GM12878 (cell line): Measurements from ENCODE around the gene SYCE1L. TPM values are rescaled to one million over a fixed set of nuclear protein-coding genes. Genes with fewer than 3 reads are reported as not detected.

Source experiments
- ATAC-seq: fragments of 200-7000 bp; cut with Tn5 transposase; 3 replicates; pipeline ENCODE4 v1.9.1; 2020; ENCODE audit warnings: mild to moderate bottlenecking, moderate library complexity
- BruUV-seq: library from RNA; stranded (reverse); fragments of 400-500 nt; replicated peaks from 2 replicates; lab custom pipeline; 2021; lab: Mats Ljungman, UMichigan
- CTCF ChIA-PET: fragments of 300-600 bp; sonication (Branson Sonifier 250); formaldehyde crosslinking; extraction: SDS; loops from one replicate; lab custom pipeline; 2021; ENCODE audit warnings: inconsistent platforms; lab: Yijun Ruan, JAX
- POLR2A ChIA-PET: fragments of 350-600 bp; formaldehyde crosslinking; extraction: SDS; loops from one replicate; lab custom pipeline; 2021; ENCODE audit warnings: inconsistent platforms; lab: Charles Lee
- RAD21 ChIA-PET: fragments of 300-600 bp; sonication (Branson Sonifier 250); formaldehyde crosslinking; loops from one replicate; lab custom pipeline; 2023; ENCODE audit warnings: antibody characterized with exemption; ENCODE audit not compliant: unreplicated experiment; lab: Charles Lee
- SMC1A ChIA-PET: fragments of 300-600 bp; sonication (Branson Sonifier 250); formaldehyde crosslinking; loops from one replicate; lab custom pipeline; 2023; ENCODE audit not compliant: unreplicated experiment, uncharacterized antibody; lab: Charles Lee
- DNase-seq: peaks from one replicate; pipeline ENCODE4 v3.0.0-alpha.2; 2011; ENCODE audit warnings: low read depth, low spot score
- FAIRE-seq: peaks from 3 replicates; lab custom pipeline; 2011; peaks lifted over from hg19 to GRCh38; lab: Jason Lieb, UNC
- H2AFZ ChIP-seq: 2 replicates; pipeline ENCODE4 v1.6.0; 2011; ENCODE audit warnings: low read depth, low read length, control low read depth; ENCODE audit not compliant: control insufficient read depth
- H3K27ac ChIP-seq: 2 replicates; pipeline ENCODE4 v1.5.1; 2011; ENCODE audit warnings: control low read depth; ENCODE audit not compliant: control insufficient read depth, insufficient read depth
- H3K27me3 ChIP-seq, 2 experiments: replicated peaks in 1 of 2; 2 replicates each; pipeline versions ENCODE4 v1.6.0 to v1.6.1; 2011; ENCODE audit warnings: low read length in 1 of 2; ENCODE audit not compliant: control insufficient read depth in 2 of 2, insufficient read depth in 2 of 2
- H3K36me3 ChIP-seq, 2 experiments: 2 replicates each; pipeline ENCODE4 v1.5.1; 2011; ENCODE audit warnings: low read length in 1 of 2; ENCODE audit not compliant: control insufficient read depth in 2 of 2, insufficient read depth in 2 of 2
- H3K4me1 ChIP-seq: 2 replicates; pipeline ENCODE4 v1.6.1; 2011; ENCODE audit warnings: mild to moderate bottlenecking, low read length, moderate library complexity, mixed read lengths; ENCODE audit not compliant: control insufficient read depth, insufficient read depth
- H3K4me2 ChIP-seq: 2 replicates; pipeline ENCODE4 v1.6.0; 2011; ENCODE audit warnings: control low read depth; ENCODE audit not compliant: control insufficient read depth, insufficient read depth
- H3K4me3 ChIP-seq: fragments of 200-600 bp; sonication (generic); 2 replicates; pipeline ENCODE4 v1.5.1; 2016
- H3K79me2 ChIP-seq: 2 replicates; pipeline ENCODE4 v1.6.0; 2011; ENCODE audit warnings: low read length; ENCODE audit not compliant: control insufficient read depth, insufficient read depth
- H3K9ac ChIP-seq: 2 replicates; pipeline ENCODE4 v1.8.0; 2011; ENCODE audit warnings: low read length, control low read depth, mixed read lengths; ENCODE audit not compliant: control insufficient read depth, insufficient read depth
- H3K9me3 ChIP-seq: replicated peaks from 3 replicates; pipeline ENCODE4 v1.5.1; 2011; ENCODE audit warnings: mild to moderate bottlenecking, low read length; ENCODE audit not compliant: control insufficient read depth, insufficient read depth
- H4K20me1 ChIP-seq: 2 replicates; pipeline ENCODE4 v1.6.0; 2011; ENCODE audit not compliant: control insufficient read depth, insufficient read depth
- BACH1 ChIP-seq: fragments of 450-650 bp; IDR thresholded peaks from 2 replicates; pipeline ENCODE4 v1.6.1; 2017; ENCODE audit warnings: mild to moderate bottlenecking, borderline replicate concordance
- BRCA1 ChIP-seq: IDR thresholded peaks from 2 replicates; pipeline ENCODE4 v1.6.1; 2011; ENCODE audit warnings: low read depth, low read length, improper control_type of control experiment
- EED ChIP-seq: sonication (generic); IDR thresholded peaks from 2 replicates; pipeline ENCODE4 v1.6.1; 2016; ENCODE audit warnings: antibody characterized with exemption, low read depth
- IRF3 ChIP-seq: fragments of 450-650 bp; IDR thresholded peaks from 2 replicates; pipeline ENCODE4 v1.6.1; 2014; ENCODE audit warnings: mild to moderate bottlenecking
- MTA3 ChIP-seq: IDR thresholded peaks from 2 replicates; pipeline ENCODE4 v1.6.1; 2012; ENCODE audit warnings: low read length, inconsistent platforms, borderline replicate concordance
- NR2C1 ChIP-seq: fragments of 450-650 bp; IDR thresholded peaks from 2 replicates; pipeline ENCODE4 v1.6.1; 2017; ENCODE audit warnings: antibody characterized with exemption, mild to moderate bottlenecking, moderate library complexity
- RB1 ChIP-seq: fragments of 450-650 bp; formaldehyde crosslinking; IDR thresholded peaks from 2 replicates; pipeline ENCODE4 v1.6.1; 2017; ENCODE audit warnings: mild to moderate bottlenecking, borderline replicate concordance
- RBBP5 ChIP-seq: fragments of 200-600 bp; sonication (generic); conservative IDR thresholded peaks from 2 replicates; pipeline ENCODE4 v1.6.1; 2016
- SIN3A ChIP-seq: IDR thresholded peaks from 2 replicates; pipeline ENCODE4 v1.6.1; 2012; ENCODE audit warnings: low read depth, low read length, improper control_type of control experiment
- SREBF1 ChIP-seq: IDR thresholded peaks from 2 replicates; pipeline ENCODE4 v1.6.1; 2012; ENCODE audit warnings: mild to moderate bottlenecking, low read length
- in situ Hi-C: fragments of 300-500 bp; cut with MboI; formaldehyde crosslinking; loops from 9 replicates; pipeline ENCODE4 v1.14.3; 2018; ENCODE audit warnings: mixed read lengths
- intact Hi-C: fragments of 100-400 bp; cut with micrococcal nuclease; formaldehyde crosslinking; loops from one replicate; pipeline ENCODE4 v1.14.2; 2022; ENCODE audit not compliant: unreplicated experiment
- polyA plus RNA-seq, 11 experiments: library from polyadenylated mRNA; depleted of rRNA in 4 of 11; unstranded in 6 of 11; stranded (reverse) in 5 of 11; fragments of >200 nt; fragmentation: Nextera tagmentation in 4 of 11; fragmentation: Illumina TruSeq in 1 of 11; extraction: Ambion mirVana in 4 of 11; extraction: Trizol in 1 of 11; gene quantifications; 1 replicate in 1 of 11; 2 replicates in 10 of 11; pipeline versions ENCODE4 v1.2.1 to v1.2.3, GENCODE V29; 2011 to 2016; ENCODE audit warnings: inconsistent platforms in 2 of 11, missing spikeins in 2 of 11, low read depth in 1 of 11
- total RNA-seq, 4 experiments: library from RNA; depleted of rRNA in 3 of 4; stranded (reverse); fragments of >200 nt in 3 of 4; fragmentation: Illumina TruSeq in 1 of 4; extraction: Trizol in 1 of 4; gene quantifications; 2 replicates each; pipeline versions ENCODE4 v1.2.1 to v1.2.3, GENCODE V29; 2013 to 2021

SYCE1L gene
- total and polyA plus RNA-seq, 10 of the 15 experiments (the other 5 are each of a cell fraction or from before 2014, with no cell fraction given): 0.35 to 4.6 (median 0.91) TPM; not detected in 5

DNA sequence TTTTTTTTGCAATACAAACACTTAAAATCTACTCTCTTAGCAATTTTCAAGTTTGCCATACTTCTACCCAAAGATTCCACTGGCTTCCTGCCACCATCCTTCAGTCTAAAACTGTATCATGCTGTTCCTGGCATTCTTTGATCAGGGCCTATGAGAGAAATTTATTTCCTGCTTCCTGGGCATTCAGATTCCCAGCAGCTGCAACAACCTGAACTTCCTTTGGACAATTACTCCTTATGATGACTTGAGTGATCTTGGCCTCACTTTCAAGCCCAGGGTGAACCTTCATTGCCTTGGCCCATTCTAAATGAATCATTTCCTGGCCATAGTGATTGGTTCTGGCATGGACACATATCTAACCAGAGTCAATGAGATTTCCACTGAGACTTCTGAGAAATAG is 26.3 kb upstream of the SYCE1L start:
- no peak for ATAC-seq
- no peak for DNase-seq
- TF ChIP-seq SIN3A (no peak), NR2C1 (no peak), IRF3 (no peak), RBBP5 (no peak), EED (no peak), SREBF1 (no peak), BACH1 (no peak), RB1 (no peak), BRCA1 (no peak), MTA3 (no peak)
- H3K4me2 ChIP-seq: no peak overlapping the region
- H3K9me3 ChIP-seq: no peaks in the 10 kb centered on the region
- H3K36me3 ChIP-seq: no peaks in the 10 kb centered on the region
- FAIRE-seq: no peak
- H4K20me1 ChIP-seq: no peaks in the 10 kb centered on the region
- RAD21 ChIA-PET: interaction anchor here (1.1 kb wide), 1 partner anchor 1386 kb away, joined by 3 read pairs; no protein-coding TSS in a partner anchor
- H2AFZ ChIP-seq: no peak overlapping the region
- CTCF ChIA-PET: interaction anchor here (2.4 to 4.6 kb wide), 4 partner anchors 10 to 1387 kb away, joined by 17 to 32 read pairs (median 25); no protein-coding TSS in a partner anchor
- intact Hi-C loops: loop anchor here (5.0 kb wide), 2 partner anchors 506 to 521 kb away; no protein-coding TSS in a partner anchor
- no peak overlapping the region for H3K9ac ChIP-seq
- no peak overlapping the region for H3K27ac ChIP-seq
- BruUV-seq: no TSS peak
- SMC1A ChIA-PET: interaction anchor here (2.2 kb wide), 1 partner anchor 319 kb away, joined by 4 read pairs; no protein-coding TSS in a partner anchor
- no peaks in the 10 kb centered on the region for H3K4me1 ChIP-seq
- H3K27me3 ChIP-seq: no peaks in the 10 kb centered on the region
- POLR2A ChIA-PET: no interaction called here
- H3K79me2 ChIP-seq: no peaks in the 10 kb centered on the region
- H3K4me3 ChIP-seq: no peak overlapping the region
- in situ Hi-C loops: loop anchor here (5.0 kb wide), 1 partner anchor 1386 kb away; no protein-coding TSS in a partner anchor
